Adipose tissue (tissue), 3 donors: Measurements from ENCODE around the gene MYO7B. TPM values are rescaled to one million over a fixed set of nuclear protein-coding genes. Genes with fewer than 3 reads are reported as not detected.
"Not testable (repeated sequence)": the region's sequence is repeated elsewhere in the genome, so short reads cannot be mapped to it uniquely, and the experiment has no call there.

Source experiments
- H3K27ac ChIP-seq: one replicate; pipeline ENCODE4 v1.5.1; 2013; ENCODE audit warnings: low read depth, low read length
- WGBS, 3 donors: extraction: QIAGEN DNeasy Blood & Tissue Kit; methylation state at CpG; one replicate each; pipeline ENCODE4 v1.1.7; 2013; 5-methylcytosine and 5-hydroxymethylcytosine counted together
- polyA plus RNA-seq, 3 donors: library from polyadenylated mRNA; stranded (reverse); fragments of 200-250 nt; gene quantifications; one replicate each; pipeline ENCODE4 v1.2.3, GENCODE V29; 2013
- donor health status: healthy with polysubstance abuse.
- donor health status: Bipolar disorder and iron deficiency.
- donor health status: healthy.

The MYO7B gene
- polyA plus RNA-seq, 3 donors: 0.40 to 2.2 (median 2.1) TPM

DNA sequence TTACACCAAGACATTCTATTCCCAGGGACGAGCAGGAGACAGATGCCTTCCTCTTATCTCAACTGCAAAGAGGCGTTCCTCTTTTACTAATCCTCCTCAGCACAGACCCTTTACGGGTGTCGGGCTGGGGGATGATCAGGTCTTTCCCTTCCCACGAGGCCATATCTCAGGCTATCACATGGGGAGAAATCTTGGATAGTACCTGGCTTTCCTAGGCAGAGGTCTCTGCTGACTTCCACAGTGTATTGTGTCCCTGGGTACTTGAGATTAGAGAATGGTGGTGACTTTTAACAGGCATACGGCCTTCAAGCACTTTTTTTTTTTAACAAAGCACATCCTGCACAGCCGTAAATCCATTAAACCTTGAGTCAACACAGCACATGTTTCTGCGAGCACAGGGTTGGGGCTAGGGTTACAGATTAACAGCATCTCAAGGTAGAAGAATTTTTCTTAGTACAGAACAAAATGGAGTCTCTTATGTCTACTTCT lies 7.6 kb downstream of the MYO7B start:
- 33 to 51% (median 46%) methylated on average over 8 of the region's 8 CpGs for WGBS, 3 donors
- not testable (repeated sequence) for H3K27ac ChIP-seq

DNA sequence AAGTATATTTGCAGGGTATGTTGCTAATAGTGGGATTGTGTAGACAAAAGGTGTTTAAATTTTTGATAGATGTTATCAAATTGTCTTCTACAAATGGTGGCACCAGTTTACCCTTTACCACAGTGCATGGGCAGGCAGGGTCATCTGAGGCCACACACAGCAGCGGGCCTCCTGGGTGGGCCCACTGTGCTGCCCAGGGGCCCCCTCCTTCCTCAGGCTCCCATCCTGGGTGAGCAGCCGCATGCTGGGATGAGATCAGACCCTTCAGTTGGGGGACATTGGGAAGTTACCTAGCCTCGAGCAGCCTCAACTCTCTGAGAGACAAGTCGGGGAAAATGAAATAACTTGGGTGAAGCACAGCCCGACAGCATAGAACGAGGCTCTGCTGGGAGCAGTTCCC lies 9.7 kb downstream of the MYO7B start:
- WGBS, 3 donors: 56 to 60% (median 58%) methylated on average over 6 of the region's 6 CpGs
- H3K27ac ChIP-seq: no peak overlapping the region

DNA sequence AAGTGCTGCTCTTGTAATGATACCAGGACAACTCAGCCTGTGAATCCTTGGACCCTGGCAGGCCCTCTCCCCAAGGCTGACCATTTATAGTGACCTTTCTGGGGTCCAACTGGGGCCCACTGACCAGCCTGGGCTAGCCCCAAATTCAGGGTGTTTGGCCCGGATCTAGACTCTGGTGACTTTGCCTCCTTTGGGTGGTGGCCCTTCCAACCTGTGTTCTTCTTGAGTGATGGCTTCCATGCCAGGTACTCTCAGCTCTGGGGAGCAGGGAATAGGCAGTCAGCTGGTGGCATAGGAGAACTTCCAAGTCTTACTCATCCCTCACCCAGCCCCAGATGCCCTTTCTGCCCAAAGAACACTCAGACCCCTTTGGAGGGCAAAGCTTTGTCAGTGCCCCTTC lies 10.3 kb downstream of the MYO7B start:
- no peak overlapping the region for H3K27ac ChIP-seq
- WGBS, 3 donors: 92 to 95% (median 93%) methylated on average over 1 of the region's 1 CpG

DNA sequence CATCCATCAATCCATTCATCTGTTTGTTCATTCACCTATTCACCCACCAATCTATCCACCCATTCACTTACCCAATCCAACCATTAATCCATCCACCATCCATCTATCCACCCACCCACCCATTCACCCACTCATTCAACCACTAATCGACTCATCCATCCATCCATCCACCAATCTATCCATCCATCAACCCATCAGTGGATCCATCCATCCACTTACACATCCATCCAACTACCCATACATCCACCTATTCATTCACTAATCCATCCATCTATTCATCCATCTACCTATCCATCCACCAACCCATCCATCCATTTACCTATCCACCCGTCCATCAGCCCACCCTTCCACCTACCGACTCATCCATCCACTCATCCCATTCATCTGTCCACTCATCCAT lies 11.3 kb downstream of the MYO7B start:
- 76 to 88% (median 82%) methylated on average over 3 of the region's 3 CpGs for WGBS, 3 donors
- H3K27ac ChIP-seq: no peak overlapping the region

DNA sequence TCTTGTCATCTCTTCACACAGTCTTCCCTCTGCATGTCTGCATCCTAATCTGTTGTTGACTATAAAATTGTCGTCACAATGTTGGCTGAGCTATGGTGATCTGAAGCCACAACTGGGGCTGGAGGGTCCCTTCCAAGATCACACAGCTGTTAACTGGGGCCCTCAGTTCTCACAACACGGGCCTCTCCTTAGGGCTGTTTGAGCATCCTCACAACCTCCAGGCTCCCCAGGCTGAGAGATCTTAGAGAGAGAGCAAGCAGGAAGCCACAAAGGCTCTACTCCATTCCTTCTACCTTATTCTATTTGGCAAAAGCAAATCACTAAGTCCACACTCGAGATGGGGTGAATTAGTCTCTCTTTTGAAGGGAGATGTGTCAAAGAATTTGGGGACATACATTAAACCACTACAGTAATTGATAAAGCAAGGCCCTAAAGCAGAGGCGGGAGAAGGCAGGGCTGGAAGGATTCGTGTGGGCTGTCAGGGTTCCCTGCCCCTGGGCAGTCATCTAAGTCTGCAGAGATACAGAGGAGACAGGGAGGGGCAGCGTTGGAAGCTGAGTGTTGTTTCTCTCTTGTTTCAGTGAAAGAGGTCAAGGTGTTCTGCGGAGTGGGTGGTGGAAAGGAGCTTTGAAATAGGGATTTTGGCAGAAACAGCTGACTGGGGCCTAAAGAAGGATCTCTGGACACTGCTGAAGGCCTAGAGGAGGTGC lies 15.9 kb downstream of the MYO7B start:
- no peak overlapping the region for H3K27ac ChIP-seq
- WGBS, 3 donors: 71 to 84% (median 77%) methylated on average over 7 of the region's 7 CpGs

DNA sequence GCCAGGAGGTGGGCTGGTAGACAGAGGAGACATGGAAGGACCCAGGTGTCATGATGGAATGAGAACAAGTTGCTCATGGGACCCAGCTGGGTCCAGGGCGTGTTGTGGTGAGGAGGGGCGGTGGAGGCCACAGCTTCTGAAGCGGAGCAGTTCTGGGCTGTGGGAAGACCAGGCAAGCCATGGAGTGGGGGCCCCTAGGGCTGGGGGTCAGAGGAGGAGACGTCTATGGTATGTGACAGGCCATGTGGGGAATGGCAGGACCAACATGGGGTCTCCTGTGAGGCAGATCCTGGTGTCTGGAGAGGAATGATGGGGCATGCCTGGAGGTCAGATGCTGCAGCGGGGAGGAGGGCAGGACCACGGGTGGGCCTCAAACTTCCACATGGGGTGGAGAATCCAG lies 16.9 kb downstream of the MYO7B start:
- H3K27ac ChIP-seq: no peak overlapping the region
- 75 to 88% (median 88%) methylated on average over 6 of the region's 6 CpGs for WGBS, 3 donors

DNA sequence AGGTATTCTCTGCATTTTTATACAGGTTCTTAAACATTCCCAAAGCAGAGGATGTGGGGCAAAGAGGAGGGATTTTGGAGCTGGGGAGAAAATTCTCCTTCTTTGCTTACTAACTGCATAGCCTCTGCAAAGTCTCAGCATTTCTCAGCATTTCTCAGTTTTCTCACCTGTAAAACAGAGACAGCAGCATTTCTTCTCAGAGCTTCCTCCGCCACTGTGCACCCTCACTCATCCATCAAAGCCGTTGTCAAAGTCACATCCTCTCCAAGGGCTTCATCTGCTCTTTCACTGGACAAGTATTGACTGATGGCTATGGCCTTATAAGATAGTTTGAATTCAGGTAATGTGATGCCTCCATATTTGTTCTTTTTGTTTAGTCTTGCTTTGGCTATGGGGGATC lies 17.4 kb downstream of the MYO7B start:
- WGBS, 3 donors: 73 to 88% (median 84%) methylated on average over 2 of the region's 2 CpGs
- no peak overlapping the region for H3K27ac ChIP-seq

DNA sequence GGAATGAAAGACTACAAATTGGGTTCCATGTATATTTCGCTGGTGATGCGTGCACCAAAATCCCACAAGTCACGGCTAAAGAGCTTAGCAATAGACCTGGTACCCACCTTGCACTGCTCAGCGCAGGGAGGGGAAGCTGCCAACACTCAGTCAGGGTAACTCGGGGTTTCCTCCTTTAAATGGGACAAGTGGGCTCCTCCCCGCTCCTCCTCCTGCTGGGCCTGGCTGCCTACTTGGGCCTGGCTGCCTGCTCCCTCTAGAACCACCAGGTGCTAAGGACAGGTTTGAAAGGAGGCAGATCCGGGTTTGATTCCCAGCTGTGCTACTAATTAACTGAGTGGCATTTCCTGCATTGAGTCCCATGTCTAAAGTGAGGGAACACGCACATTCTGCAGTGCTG lies 23.4 kb downstream of the MYO7B start:
- no peak overlapping the region for H3K27ac ChIP-seq
- 81 to 88% (median 86%) methylated on average over 8 of the region's 8 CpGs for WGBS, 3 donors

DNA sequence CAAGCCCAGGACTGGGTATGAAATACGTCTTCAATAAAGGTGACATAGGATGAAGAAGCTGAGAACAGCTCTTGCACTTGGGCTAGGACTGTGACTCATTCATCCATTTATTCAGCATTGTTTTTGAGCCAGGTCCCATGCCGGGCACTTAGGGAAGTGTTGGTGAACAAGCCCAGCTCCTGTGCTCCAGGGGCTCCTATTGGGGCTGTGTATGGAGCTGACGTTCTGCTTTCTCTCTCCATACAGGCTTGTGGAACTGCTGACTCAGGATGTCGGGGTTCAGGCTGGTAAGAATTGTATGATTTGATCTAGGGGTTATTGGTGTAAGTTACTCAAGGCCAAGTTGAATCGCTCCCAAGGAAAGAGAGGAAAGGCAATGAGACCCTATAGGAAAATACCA lies 24.0 kb downstream of the MYO7B start:
- 76 to 89% (median 86%) methylated on average over 5 of the region's 5 CpGs for WGBS, 3 donors
- no peak overlapping the region for H3K27ac ChIP-seq

DNA sequence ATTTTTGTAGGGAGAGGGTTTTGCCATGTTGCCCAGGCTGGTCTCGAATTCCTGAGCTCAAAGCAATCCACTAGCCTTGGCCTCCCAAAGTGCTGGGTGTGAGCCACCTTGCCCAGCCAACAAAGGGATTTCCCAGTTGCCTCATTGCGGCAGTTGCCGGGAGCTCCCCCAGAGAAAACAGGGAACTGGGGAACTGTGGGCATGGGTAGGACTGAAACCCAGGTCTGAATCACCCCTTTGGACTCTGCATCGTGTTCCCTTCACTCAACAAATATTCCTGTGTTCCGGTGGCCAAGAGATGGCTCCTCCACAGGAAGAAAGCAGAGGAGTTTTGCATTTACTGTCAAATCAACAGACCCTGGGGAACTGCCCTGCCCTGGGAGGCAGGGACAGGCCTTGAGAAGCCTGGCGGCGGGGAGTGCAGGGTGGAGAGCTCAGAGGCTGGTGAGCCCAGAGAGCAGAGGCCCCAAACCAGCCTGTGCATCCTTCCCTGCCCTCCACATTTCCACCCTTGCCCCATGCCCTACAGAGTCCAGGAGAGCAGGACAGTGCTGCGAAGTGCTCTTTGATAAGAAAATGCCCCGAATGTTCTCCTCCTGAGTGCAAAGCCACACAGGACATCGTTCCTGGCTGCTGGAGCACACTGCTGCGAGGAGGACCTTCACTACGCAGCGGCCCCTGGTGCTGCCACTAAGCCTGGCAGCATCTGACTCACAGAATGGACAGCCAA lies 24.9 kb downstream of the MYO7B start:
- no peak overlapping the region for H3K27ac ChIP-seq

DNA sequence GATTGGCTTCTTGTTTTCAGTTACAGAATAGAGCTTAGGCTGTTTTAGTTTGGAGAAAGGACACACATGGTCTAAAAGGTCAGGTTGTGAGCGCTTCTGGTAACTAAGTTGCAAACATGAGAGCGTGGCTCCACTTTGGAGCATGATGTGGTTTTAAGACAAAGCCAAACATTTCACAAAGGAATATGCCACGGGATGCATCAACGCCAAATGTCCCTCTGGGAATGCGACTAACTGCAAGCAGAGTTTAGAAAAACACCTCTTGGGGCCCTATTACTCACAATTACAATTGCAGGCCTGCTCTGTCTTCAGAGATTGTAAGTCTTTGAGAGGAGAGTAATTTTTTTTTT lies 25.4 kb downstream of the MYO7B start:
- H3K27ac ChIP-seq: no peak overlapping the region
- 74 to 94% (median 86%) methylated on average over 5 of the region's 5 CpGs for WGBS, 3 donors

More for the DNA sequence above, 24.9 kb downstream of the MYO7B start:
- WGBS, 3 donors: 70 to 78% (median 73%) methylated on average over 13 of the region's 13 CpGs

DNA sequence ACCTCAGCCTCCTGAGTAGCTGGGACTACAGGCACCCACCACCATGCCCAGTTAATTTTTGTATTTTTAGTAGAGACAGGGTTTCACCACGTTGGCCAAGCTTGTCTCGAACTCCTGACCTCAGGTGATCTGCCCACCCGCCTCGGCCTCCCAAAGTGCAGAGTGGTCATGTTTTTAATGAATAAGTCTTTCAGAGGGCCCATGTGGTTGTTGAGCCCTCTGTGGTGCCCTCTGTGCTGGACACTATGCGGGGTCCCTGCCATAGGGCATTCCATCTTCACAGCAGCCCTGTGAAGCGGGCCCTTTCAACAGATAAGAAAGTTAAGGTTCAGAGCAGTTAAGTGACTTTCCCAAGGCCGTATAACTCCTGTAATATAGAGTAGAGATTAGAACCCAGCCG lies 25.9 kb downstream of the MYO7B start:
- no peak overlapping the region for H3K27ac ChIP-seq
- 77 to 95% (median 95%) methylated on average over 8 of the region's 8 CpGs for WGBS, 3 donors

DNA sequence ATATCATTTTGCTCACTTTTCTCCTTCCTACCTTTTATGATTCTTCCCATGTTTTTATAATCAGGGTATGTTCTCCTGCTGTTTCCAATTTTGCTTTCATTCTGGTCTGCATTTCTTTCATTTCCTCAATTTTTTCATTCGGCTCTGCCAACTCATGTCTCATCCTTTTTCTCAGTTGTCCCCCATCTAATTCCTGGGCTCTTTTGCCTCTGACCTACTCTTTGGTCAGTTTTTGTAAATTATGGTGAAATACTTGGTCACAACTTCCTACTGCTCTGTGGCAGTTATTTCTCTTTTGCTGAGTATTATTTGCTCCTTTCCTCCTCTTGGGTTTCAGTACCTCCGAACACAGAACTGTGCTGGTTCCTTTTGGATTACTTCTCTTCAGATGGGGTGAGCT lies 27.5 kb downstream of the MYO7B start:
- H3K27ac ChIP-seq: no peak overlapping the region
- WGBS, 3 donors: 43 to 89% (median 46%) methylated on average over 2 of the region's 2 CpGs

DNA sequence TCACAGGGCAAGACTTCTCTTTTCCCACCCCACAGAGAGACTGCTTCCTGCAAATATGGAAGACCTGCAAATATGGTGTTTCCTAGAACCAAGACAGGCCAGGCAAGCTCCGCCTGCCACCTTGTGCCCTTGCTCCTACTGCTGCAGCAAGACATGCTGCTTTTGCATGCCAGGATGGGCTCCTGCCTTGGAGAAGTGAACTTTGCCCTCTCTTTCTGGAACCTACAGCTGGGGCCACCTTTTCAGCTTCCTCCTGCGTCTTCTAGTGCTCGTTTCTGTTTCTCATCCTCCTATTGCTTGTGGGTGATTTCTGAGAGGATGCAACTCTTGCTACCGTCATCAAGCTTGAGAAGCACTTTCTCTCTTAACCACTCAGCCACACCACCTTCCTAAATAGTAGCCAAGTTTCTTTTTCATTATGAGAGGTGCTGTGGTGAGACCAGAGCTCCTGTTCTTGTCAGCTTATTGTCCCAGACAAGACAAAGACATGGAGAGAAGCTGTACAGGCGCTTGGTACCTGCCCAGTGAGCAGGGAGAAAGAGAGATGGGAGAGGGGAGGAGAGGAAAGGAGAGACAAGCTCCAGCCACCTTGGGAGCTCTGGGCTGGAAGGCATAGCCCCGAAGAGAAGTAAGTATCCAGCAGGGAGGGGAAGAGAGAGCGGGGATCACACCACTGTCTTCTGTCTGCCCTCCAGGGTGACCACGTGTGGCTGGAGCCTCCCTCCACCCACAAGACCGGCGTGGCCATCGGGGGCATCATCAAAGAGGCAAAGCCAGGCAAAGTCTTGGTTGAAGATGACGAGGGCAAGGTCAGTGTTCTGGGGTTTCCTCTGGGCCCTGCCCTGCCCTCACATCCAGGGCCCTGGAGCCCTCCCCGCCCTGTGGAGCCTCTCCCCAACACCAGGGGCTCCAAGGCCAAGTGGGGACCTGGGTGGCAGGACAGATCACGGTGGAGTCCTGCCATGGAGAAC lies 28.3 kb downstream of the MYO7B start:
- 77 to 84% (median 81%) methylated on average over 14 of the region's 14 CpGs for WGBS, 3 donors
- H3K27ac ChIP-seq: no peak overlapping the region

DNA sequence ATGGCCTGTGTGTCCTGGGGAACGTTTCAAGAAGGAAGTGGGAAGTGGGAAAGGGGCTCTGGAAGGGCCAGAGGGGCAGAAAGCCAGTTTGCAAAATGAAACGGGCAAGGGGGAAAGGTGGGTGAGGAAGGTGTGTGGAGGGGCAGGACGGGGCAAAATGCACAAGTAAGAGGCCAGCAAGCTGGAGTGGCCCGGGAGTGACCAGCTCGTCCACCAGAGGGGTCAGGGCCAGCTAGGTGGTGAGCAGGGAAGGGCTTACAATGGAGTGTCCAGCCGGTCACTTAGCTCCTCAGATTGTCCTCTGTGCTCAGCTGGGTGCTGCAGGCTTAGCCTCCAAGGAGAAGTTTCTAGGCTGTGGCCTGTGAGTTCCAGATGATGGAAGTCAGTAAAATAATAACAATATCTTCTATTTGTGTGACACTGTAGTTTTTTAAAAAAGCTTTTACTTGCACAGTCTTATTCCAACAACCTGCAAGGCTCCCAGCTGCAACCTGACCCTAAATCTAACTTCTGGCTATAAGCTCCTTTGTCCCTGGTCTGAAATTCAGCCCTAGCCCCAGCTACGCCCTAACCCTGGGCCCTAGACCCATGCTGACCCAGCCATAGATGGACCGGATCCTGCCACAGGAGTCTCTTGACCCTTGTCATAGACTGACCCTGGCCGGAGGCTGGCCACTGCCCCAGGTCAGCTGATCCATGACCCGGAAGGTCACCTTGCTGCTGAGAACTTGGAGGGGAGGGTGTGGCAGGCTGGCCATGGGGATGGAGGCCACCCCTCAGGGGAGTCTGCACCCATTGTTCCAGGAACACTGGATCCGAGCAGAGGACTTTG lies 29.2 kb downstream of the MYO7B start:
- WGBS, 3 donors: 83 to 92% (median 88%) methylated on average over 11 of the region's 11 CpGs

DNA sequence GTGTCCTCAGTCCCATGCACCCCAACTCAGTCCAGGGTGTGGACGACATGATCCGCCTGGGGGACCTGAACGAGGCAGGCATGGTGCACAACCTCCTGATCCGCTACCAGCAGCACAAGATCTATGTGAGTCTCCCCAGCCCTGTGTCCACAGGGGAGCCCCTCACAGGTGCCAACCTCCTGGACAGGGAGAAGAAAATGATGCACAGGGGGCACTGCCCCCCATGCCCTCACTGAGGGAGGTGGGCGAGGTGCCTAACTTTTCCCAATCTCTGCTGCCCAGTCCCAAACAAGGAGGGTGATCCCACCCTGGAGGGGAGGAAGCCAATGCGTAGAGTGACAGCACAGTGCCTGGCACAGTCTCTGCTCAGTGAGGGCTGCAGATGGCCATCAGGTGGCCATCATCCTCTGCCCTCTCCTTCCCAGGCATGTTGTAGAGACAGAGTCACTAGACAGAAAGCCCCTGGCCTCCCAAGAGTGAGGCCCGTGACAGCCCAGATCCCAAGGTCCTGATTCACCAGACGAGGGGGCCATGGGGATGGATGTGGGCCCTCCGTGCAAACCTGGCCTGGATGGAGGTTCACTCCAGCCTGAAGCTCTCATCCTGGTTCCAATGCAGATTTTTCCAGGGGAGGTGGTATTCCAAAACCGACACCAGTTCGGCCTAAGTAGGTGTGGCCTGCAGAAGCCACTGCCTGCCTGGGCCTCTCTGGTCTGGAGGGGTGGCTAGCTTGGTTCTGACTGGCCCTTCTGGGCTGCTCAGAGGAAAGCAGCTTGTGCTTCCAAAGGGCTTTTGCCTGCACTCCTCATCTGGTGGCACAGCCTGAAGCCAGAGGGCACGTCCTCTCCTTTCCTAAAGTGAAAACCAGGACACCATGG lies 30.0 kb downstream of the MYO7B start:
- no peak overlapping the region for H3K27ac ChIP-seq
- WGBS, 3 donors: 91 to 96% (median 95%) methylated on average over 12 of the region's 12 CpGs

More for the DNA sequence above, 29.2 kb downstream of the MYO7B start:
- no peak overlapping the region for H3K27ac ChIP-seq

DNA sequence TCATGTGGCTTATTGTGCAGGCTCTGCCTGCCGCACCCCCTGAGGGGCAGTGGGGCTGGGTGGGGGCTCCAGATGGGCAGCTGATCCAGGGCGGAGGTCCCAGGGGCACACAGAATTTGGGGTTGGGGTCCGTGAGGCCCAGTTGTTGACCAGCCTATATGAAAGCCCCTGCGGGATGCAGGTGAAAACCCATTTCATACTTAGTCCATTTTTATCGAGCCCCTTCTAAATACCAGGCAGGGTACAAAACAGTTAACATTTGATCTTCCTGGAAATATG lies 30.6 kb downstream of the MYO7B start:
- WGBS, 3 donors: 91 to 97% (median 93%) methylated on average over 5 of the region's 5 CpGs
- no peak overlapping the region for H3K27ac ChIP-seq
